ENCODE data around the gene TRIM56. TPM values are rescaled to one million over a fixed set of nuclear protein-coding genes. Genes with fewer than 3 reads are reported as not detected.

TRIM56 gene
- total RNA-seq, 1 donor from 2014 or later = 60.9 TPM

- DNase-seq = no peak
- Histone ChIP-seq H3K4me3 (no peak overlapping the region), H3K9me3 (no peaks in the 10 kb centered on the region), H3K36me3 (no peaks in the 10 kb centered on the region), H3K27me3 (no peaks in the 10 kb centered on the region), H3K4me1 (peaks cover 10% of the 10 kb centered on the region), H3K27ac (no peak overlapping the region)
- TF ChIP-seq CTCF (IDR thresholded peaks at IDR 0.05) = no peak
- ATAC-seq = no peak
- intact Hi-C loops (cut with DNase I) = no loop called here
Observed at GRCh38 chr7:101113836-101114235, 28.6 kb downstream of the TRIM56 start.

GRCh38 chr7:101114492-101114891 is 29.2 kb downstream of the TRIM56 start:
- intact Hi-C loops (cut with DNase I) = no loop called here
- DNase-seq (no peak), ATAC-seq (no peak)
- Histone ChIP-seq H3K4me1 (peaks cover 7% of the 10 kb centered on the region), H3K4me3 (no peak overlapping the region), H3K27me3 (no peaks in the 10 kb centered on the region), H3K27ac (no peak overlapping the region), H3K36me3 (no peaks in the 10 kb centered on the region), H3K9me3 (no peaks in the 10 kb centered on the region)
- no peak for TF ChIP-seq CTCF (IDR thresholded peaks at IDR 0.05)

- Histone ChIP-seq H3K4me1 (peaks cover 7% of the 10 kb centered on the region), H3K9me3 (no peaks in the 10 kb centered on the region), H3K27me3 (no peaks in the 10 kb centered on the region), H3K27ac (no peak overlapping the region), H3K36me3 (no peaks in the 10 kb centered on the region), H3K4me3 (no peak overlapping the region)
- no peak for DNase-seq
- TF ChIP-seq CTCF (IDR thresholded peaks at IDR 0.05) = no peak
- intact Hi-C loops (cut with DNase I) = no loop called here
- ATAC-seq = no peak
Observed at GRCh38 chr7:101115215-101115614, 29.9 kb downstream of the TRIM56 start.

- Histone ChIP-seq H3K36me3 (no peaks in the 10 kb centered on the region), H3K27ac (no peak overlapping the region), H3K27me3 (no peaks in the 10 kb centered on the region), H3K4me1 (peaks cover 7% of the 10 kb centered on the region), H3K4me3 (no peak overlapping the region), H3K9me3 (no peaks in the 10 kb centered on the region)
- DNase-seq = no peak
- peak; percentile 5 for ATAC-seq
- TF ChIP-seq CTCF (IDR thresholded peaks at IDR 0.05) = no peak
- intact Hi-C loops (cut with DNase I) = no loop called here
Observed at GRCh38 chr7:101116898-101117297, 31.6 kb downstream of the TRIM56 start.

GRCh38 chr7:101118856-101119255 is 33.6 kb downstream of the TRIM56 start:
- Histone ChIP-seq H3K4me1 (peaks cover 19% of the 10 kb centered on the region), H3K27ac (no peak overlapping the region), H3K27me3 (no peaks in the 10 kb centered on the region), H3K4me3 (no peak overlapping the region), H3K36me3 (no peaks in the 10 kb centered on the region), H3K9me3 (no peaks in the 10 kb centered on the region)
- DNase-seq = no peak
- no peak for TF ChIP-seq CTCF (IDR thresholded peaks at IDR 0.05)
- no peak for ATAC-seq
- intact Hi-C loops (cut with DNase I) = no loop called here

GRCh38 chr7:101119876-101120275 is 34.6 kb downstream of the TRIM56 start:
- intact Hi-C loops (cut with DNase I) = no loop called here
- DNase-seq (no peak), ATAC-seq (no peak)
- H3K27ac ChIP-seq = no peak overlapping the region
- H3K27me3 ChIP-seq = no peaks in the 10 kb centered on the region
- H3K4me1 ChIP-seq = peaks cover 28% of the 10 kb centered on the region
- no peaks in the 10 kb centered on the region for H3K9me3 ChIP-seq
- no peak for TF ChIP-seq CTCF (IDR thresholded peaks at IDR 0.05)
- H3K4me3 ChIP-seq = no peak overlapping the region
- no peaks in the 10 kb centered on the region for H3K36me3 ChIP-seq

Data from upper lobe of right lung (tissue), 1 donor.